Measurements from ENCODE around the gene WNT9A.

The WNT9A gene

GRCh38 chr1:227891223-227891954 is 56.3 kb downstream of the WNT9A start:
- TF ChIP-seq CTCF (IDR thresholded peaks at IDR 0.05; ENCODE audit: extremely low read depth, missing control alignments) = no peak
- DNase-seq (ENCODE audit: low spot score) = no peak

GRCh38 chr1:227890451-227891222 is 57.1 kb downstream of the WNT9A start:
- no peak for DNase-seq (ENCODE audit: low spot score)

GRCh38 chr1:227889863-227890405 is 57.8 kb downstream of the WNT9A start:
- TF ChIP-seq CTCF (IDR thresholded peaks at IDR 0.05; ENCODE audit: extremely low read depth, missing control alignments) = no peak
- no peak for DNase-seq (ENCODE audit: low spot score)

More at GRCh38 chr1:227890451-227891222, 57.1 kb downstream of the WNT9A start:
- TF ChIP-seq CTCF (IDR thresholded peaks at IDR 0.05; ENCODE audit: extremely low read depth, missing control alignments) = no peak

- no peak for TF ChIP-seq CTCF (IDR thresholded peaks at IDR 0.05; ENCODE audit: extremely low read depth, missing control alignments)
These were observed 58.5 kb downstream of the WNT9A start for GRCh38 chr1:227889047-227889862.

GRCh38 chr1:227888404-227889046 is 59.2 kb downstream of the WNT9A start:
- DNase-seq (ENCODE audit: low spot score) = no peak
- TF ChIP-seq CTCF (IDR thresholded peaks at IDR 0.05; ENCODE audit: extremely low read depth, missing control alignments) = no peak

More at GRCh38 chr1:227889047-227889862, 58.5 kb downstream of the WNT9A start:
- DNase-seq (ENCODE audit: low spot score) = no peak

GRCh38 chr1:227887697-227888403 is 59.9 kb downstream of the WNT9A start:
- TF ChIP-seq CTCF (IDR thresholded peaks at IDR 0.05; ENCODE audit: extremely low read depth, missing control alignments) = no peak
- DNase-seq (ENCODE audit: low spot score) = no peak

Measured in GM20000 (cell line).